DMS 273 (cell line): ENCODE results near the gene ESPL1.

ENCODE experiments used
- DNase-seq: peaks from one replicate; lab custom pipeline; 2025; ENCODE audit not compliant: unreplicated experiment; lab: John Stamatoyannopoulos, UW

ESPL1 gene

GRCh38 chr12:53255996-53256395 is 12.1 kb upstream of the ESPL1 start:
- no peak for DNase-seq

- DNase-seq, result no peak
These were observed 9.3 kb upstream of the ESPL1 start for GRCh38 chr12:53258541-53259539.

GRCh38 chr12:53259891-53260290 is 8.2 kb upstream of the ESPL1 start:
- DNase-seq, result no peak

- DNase-seq, result no peak
These were observed 2.3 kb upstream of the ESPL1 start for GRCh38 chr12:53265783-53266182.

GRCh38 chr12:53267306-53267998 is 647 bp upstream of the ESPL1 start:
- no peak for DNase-seq

GRCh38 chr12:53268630-53269562 is 797 bp downstream of the ESPL1 start:
- DNase-seq, result peak; percentile 53

- no peak for DNase-seq
These were observed 6.3 kb downstream of the ESPL1 start for GRCh38 chr12:53274445-53274844.

- DNase-seq, result no peak
These were observed 8.4 kb downstream of the ESPL1 start for GRCh38 chr12:53276511-53276910.

GRCh38 chr12:53277981-53278380 is 9.9 kb downstream of the ESPL1 start:
- DNase-seq, result no peak

GRCh38 chr12:53279283-53279869 is 11.3 kb downstream of the ESPL1 start:
- DNase-seq, result no peak

- DNase-seq, result no peak
These were observed 11.9 kb downstream of the ESPL1 start for GRCh38 chr12:53279888-53280498.

- DNase-seq, result no peak
These were observed 18.3 kb downstream of the ESPL1 start for GRCh38 chr12:53286448-53286847.

GRCh38 chr12:53287741-53288216 is 19.7 kb downstream of the ESPL1 start:
- peak; percentile 64 for DNase-seq

- DNase-seq, result no peak
These were observed 20.2 kb downstream of the ESPL1 start for GRCh38 chr12:53288322-53288721.

- DNase-seq, result no peak
These were observed 21.8 kb downstream of the ESPL1 start for GRCh38 chr12:53289891-53290290.

- no peak for DNase-seq
These were observed 22.6 kb downstream of the ESPL1 start for GRCh38 chr12:53290661-53291060.

GRCh38 chr12:53292426-53292825 is 24.3 kb downstream of the ESPL1 start:
- DNase-seq, result no peak

GRCh38 chr12:53295070-53295890 is 27.2 kb downstream of the ESPL1 start, which contains the start of gene PFDN5:
PFDN5 (plus strand) TSS chr12:53295542; CDS start chr12:53295568, 26 bp downstream.
- DNase-seq, result peak; percentile 90

GRCh38 chr12:53295891-53296219 is 27.8 kb downstream of the ESPL1 start:
- no peak for DNase-seq
